Stimulated activated CD4-positive, alpha-beta T cell treated with anti-CD3 and anti-CD28 coated beads, Interleukin-2, amount 100 ng/mL, for 24 hours (primary cell): ENCODE measurements around the gene ZNF593.

ENCODE experiments used
- DNase-seq, 2 donors: peaks; one replicate each; pipeline ENCODE4 v3.0.0-alpha.2; 2020

Gene ZNF593

GRCh38 chr1:26171084-26172072, 1.7 kb downstream of the ZNF593 start, which contains the start of gene ZNF593OS:
Gene ZNF593OS (minus strand): TSS chr1:26171832. CDS start chr1:26171661, 171 bp downstream.
- no peak for DNase-seq

- DNase-seq, result no peak
Observed at GRCh38 chr1:26175346-26175745, 5.6 kb downstream of the ZNF593 start.

GRCh38 chr1:26177182-26177684, 7.5 kb downstream of the ZNF593 start, which contains the start of gene CNKSR1:
Gene CNKSR1 (plus strand): TSS chr1:26177491. CDS start chr1:26177548, 57 bp downstream.
- peak in 1 of 2 donors; percentile 38 for DNase-seq

- no peak for DNase-seq
Observed at GRCh38 chr1:26180010-26180506, 10.3 kb downstream of the ZNF593 start.

- DNase-seq, result no peak
Observed at GRCh38 chr1:26181586-26182382, 12.1 kb downstream of the ZNF593 start.

- no peak for DNase-seq
Observed at GRCh38 chr1:26182383-26182696, 12.6 kb downstream of the ZNF593 start.

GRCh38 chr1:26184086-26184485, 14.4 kb downstream of the ZNF593 start:
- DNase-seq, result no peak

GRCh38 chr1:26184883-26185282, 15.2 kb downstream of the ZNF593 start:
- no peak for DNase-seq

- DNase-seq, result no peak
Observed at GRCh38 chr1:26187882-26188281, 18.2 kb downstream of the ZNF593 start.

GRCh38 chr1:26188477-26188876, 18.8 kb downstream of the ZNF593 start:
- DNase-seq, result no peak

GRCh38 chr1:26189331-26189730, 19.6 kb downstream of the ZNF593 start:
- DNase-seq, result no peak

- no peak for DNase-seq
Observed at GRCh38 chr1:26189751-26190275, 20.1 kb downstream of the ZNF593 start.

GRCh38 chr1:26190373-26190987, 20.8 kb downstream of the ZNF593 start, which contains the start of gene CATSPER4:
Gene CATSPER4 (plus strand): TSS chr1:26190602. CDS start chr1:26190628, 26 bp downstream.
- DNase-seq, result no peak

GRCh38 chr1:26191739-26192138, 22.0 kb downstream of the ZNF593 start:
- no peak for DNase-seq

- DNase-seq, result no peak
Observed at GRCh38 chr1:26195805-26196204, 26.1 kb downstream of the ZNF593 start.

GRCh38 chr1:26197301-26197700, 27.6 kb downstream of the ZNF593 start:
- DNase-seq, result no peak

GRCh38 chr1:26197813-26198212, 28.1 kb downstream of the ZNF593 start:
- no peak for DNase-seq

- DNase-seq, result no peak
Observed at GRCh38 chr1:26200413-26200812, 30.7 kb downstream of the ZNF593 start.

GRCh38 chr1:26203642-26204318, 34.1 kb downstream of the ZNF593 start:
- DNase-seq, result no peak

GRCh38 chr1:26210147-26210870, 40.6 kb downstream of the ZNF593 start:
- DNase-seq, result no peak

- DNase-seq, result no peak
Observed at GRCh38 chr1:26212726-26213125, 43.0 kb downstream of the ZNF593 start.
